Peyer's patch (tissue), 4 donors: ENCODE results near the gene IFNL2.

Experiments
- CTCF ChIP-seq, 6 experiments: fragments of 450-650 bp in 4 of 6; fragments of 200-600 bp in 2 of 6; sonication (generic) in 1 of 6; IDR thresholded peaks; one replicate each; pipeline ENCODE4 v1.5.1; 2017 to 2019; ENCODE audit warnings: antibody characterized with exemption in 6 of 6, mild to moderate bottlenecking in 3 of 6, moderate library complexity in 1 of 6
- POLR2A ChIP-seq, 2 donors: fragments of 450-650 bp; IDR thresholded peaks; one replicate each; pipeline ENCODE4 v1.5.1; 2017; ENCODE audit warnings: antibody characterized with exemption in 2 of 2, mild to moderate bottlenecking in 2 of 2, moderate library complexity in 2 of 2

DNA sequence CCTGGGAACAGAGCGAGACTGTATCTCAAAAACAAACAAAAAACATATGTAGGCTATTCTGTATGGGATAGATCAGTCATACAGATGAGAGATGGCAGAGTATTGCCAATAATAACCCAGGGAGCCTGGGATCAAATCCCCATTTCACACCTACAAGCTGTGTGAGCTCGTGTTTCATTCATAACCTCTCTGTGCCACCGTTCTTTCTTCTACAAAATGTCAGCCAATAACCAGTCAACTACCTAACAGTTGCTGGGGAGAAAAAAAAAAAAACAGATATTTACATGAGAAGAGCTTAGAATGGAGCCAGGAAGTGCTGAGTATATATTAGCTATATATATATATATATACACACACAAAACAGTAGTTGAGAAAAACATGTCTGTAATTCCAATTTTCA lies 6.5 kb upstream of the IFNL2 start:
- TF ChIP-seq POLR2A (IDR thresholded peaks at IDR 0.05) (no peak), CTCF (IDR thresholded peaks at IDR 0.05) (no peak)
